ENCODE data around the gene TMEM89.

DNA sequence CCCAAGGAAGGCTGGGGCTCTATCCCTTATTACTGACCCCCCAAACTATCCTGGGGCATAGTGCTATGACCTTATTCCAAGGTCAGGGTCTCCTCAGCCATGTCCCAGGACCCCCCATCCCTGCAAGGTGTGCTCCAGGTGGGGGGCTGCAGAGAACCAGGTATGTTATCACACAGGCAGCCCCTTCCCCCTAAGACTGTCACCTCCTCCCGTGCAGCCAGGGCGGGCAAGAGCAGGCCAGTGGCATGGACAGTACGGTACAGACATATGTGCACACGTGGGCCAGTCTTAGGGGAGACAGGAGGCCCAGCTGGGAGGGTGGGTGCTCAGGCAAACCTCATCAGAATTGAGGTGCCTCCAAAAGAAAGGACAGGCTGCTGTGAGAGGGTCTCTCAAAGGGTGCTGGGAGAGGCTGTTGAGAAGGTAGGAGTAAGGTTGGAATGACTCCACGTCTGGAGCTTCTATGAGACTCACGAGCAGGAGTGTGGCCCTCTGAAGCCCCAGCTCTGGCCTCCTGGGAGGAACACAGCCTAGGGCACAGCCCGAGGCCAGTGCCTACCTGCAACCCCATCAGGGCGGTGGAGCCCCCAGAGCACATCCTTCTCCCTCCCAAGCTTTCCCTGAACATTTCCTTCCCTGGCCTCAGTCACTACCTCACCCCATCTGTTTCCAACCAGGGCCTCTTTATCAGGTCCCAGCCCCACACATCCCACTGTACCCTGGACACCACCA, 24.7 kb downstream of the TMEM89 start:
- TF ChIP-seq YY1 (IDR thresholded peaks at IDR 0.05; ENCODE audit: insufficient read depth, insufficient read length) (no peak), ZNF274 (IDR thresholded peaks at IDR 0.05; ENCODE audit: low read depth, low read length) (no peak), SUZ12 (IDR thresholded peaks at IDR 0.05; ENCODE audit: extremely low read depth, insufficient read depth, insufficient read length) (no peak)

All from NT2/D1 (cell line).